HepG2 (cell line): ENCODE results near the gene PIP5K1A. TPM values are rescaled to one million over a fixed set of nuclear protein-coding genes. Genes with fewer than 3 reads are reported as not detected.

Experiments
- ATF1 ChIP-seq: IDR thresholded peaks from 2 replicates; pipeline ENCODE4 v1.6.1; 2016; ENCODE audit warnings: mild to moderate bottlenecking, control low read depth
- GATA4 ChIP-seq: sonication (generic); IDR thresholded peaks from 2 replicates; pipeline ENCODE4 v1.6.1; 2016; ENCODE audit warnings: antibody characterized with exemption, low read depth, borderline replicate concordance
- MAFF ChIP-seq: IDR thresholded peaks from 2 replicates; pipeline ENCODE4 v1.6.1; 2011; ENCODE audit warnings: low read depth, low read length, improper control_type of control experiment
- MED13 ChIP-seq: sonication (generic); formaldehyde crosslinking; IDR thresholded peaks from 2 replicates; pipeline ENCODE4 v1.5.0; 2020; ENCODE audit warnings: missing genetic modification reagents
- PRPF4 ChIP-seq: fragments of 200-400 bp; formaldehyde crosslinking; IDR thresholded peaks from 2 replicates; pipeline ENCODE4 v1.6.1; 2016; ENCODE audit warnings: low read length, low read depth; ENCODE audit not compliant: poor library complexity, severe bottlenecking
- TRIM24 ChIP-seq: sonication (generic); formaldehyde crosslinking; IDR thresholded peaks from 2 replicates; pipeline ENCODE4 v1.8.0; 2022; ENCODE audit warnings: mild to moderate bottlenecking, missing genetic modification reagents
- ZNF232 ChIP-seq: sonication (generic); formaldehyde crosslinking; IDR thresholded peaks from 2 replicates; pipeline ENCODE4 v1.4.0; 2020; ENCODE audit warnings: missing genetic modification reagents, borderline replicate concordance
- ZNF709 ChIP-seq: sonication (generic); formaldehyde crosslinking; IDR thresholded peaks from 2 replicates; pipeline ENCODE4 v1.5.0; 2020; ENCODE audit warnings: mild to moderate bottlenecking, missing genetic modification reagents
- ZNF792 ChIP-seq: IDR thresholded peaks from 2 replicates; pipeline ENCODE4 v1.6.1; 2016
- polyA plus RNA-seq, 8 experiments: library from polyadenylated mRNA; depleted of rRNA in 3 of 8; stranded (reverse) in 7 of 8; unstranded in 1 of 8; fragments of >200 nt; fragmentation: Illumina TruSeq in 4 of 8; extraction: Trizol in 4 of 8; gene quantifications; 2 replicates each; pipeline versions ENCODE4 v1.2.1 to v1.2.3, GENCODE V29; 2011 to 2016; ENCODE audit warnings: low read depth in 4 of 8, missing spikeins in 1 of 8, mixed read lengths in 1 of 8; ENCODE audit not compliant: insufficient read depth in 1 of 8
- total RNA-seq, 5 experiments: library from RNA; depleted of rRNA; stranded (reverse); fragments of >200 nt; fragmentation: Illumina TruSeq; extraction: Trizol; gene quantifications; 2 replicates each; pipeline ENCODE4 v1.2.3, GENCODE V29; 2016; ENCODE audit warnings: low read depth in 1 of 5
- TF ChIP-seq, protein P1 (sequence below): sonication (generic); formaldehyde crosslinking; IDR thresholded peaks from 2 replicates; pipeline ENCODE4 v1.9.0; 2022; ENCODE audit warnings: low read depth, missing genetic modification reagents
- TF ChIP-seq, protein P2 (sequence below): sonication (generic); formaldehyde crosslinking; IDR thresholded peaks from 2 replicates; pipeline ENCODE4 v1.5.0; 2020; ENCODE audit warnings: mild to moderate bottlenecking, missing genetic modification reagents, moderate library complexity
- TF ChIP-seq, protein P3 (sequence below): sonication (generic); formaldehyde crosslinking; IDR thresholded peaks from 2 replicates; pipeline ENCODE4 v1.4.0; 2020; ENCODE audit warnings: mild to moderate bottlenecking, low read depth, missing genetic modification reagents
- TF ChIP-seq, protein P4 (sequence below): sonication (generic); formaldehyde crosslinking; IDR thresholded peaks from 2 replicates; pipeline ENCODE4 v1.8.1; 2023; ENCODE audit warnings: mild to moderate bottlenecking, missing genetic modification reagents, borderline replicate concordance
- TF ChIP-seq, protein P5 (sequence below): sonication (generic); formaldehyde crosslinking; IDR thresholded peaks from 2 replicates; pipeline ENCODE4 v1.8.1; 2023; ENCODE audit warnings: mild to moderate bottlenecking, missing genetic modification reagents
- TF ChIP-seq, protein P6 (sequence below): sonication (generic); formaldehyde crosslinking; IDR thresholded peaks from 2 replicates; pipeline ENCODE4 v1.8.0; 2022; ENCODE audit warnings: missing genetic modification reagents, mild to moderate bottlenecking, inconsistent platforms, borderline replicate concordance
- TF ChIP-seq, protein P7 (sequence below): sonication (generic); formaldehyde crosslinking; IDR thresholded peaks from 2 replicates; pipeline ENCODE4 v1.8.1; 2022; ENCODE audit warnings: mild to moderate bottlenecking, missing genetic modification reagents
- TF ChIP-seq, protein P8 (sequence below): sonication (generic); formaldehyde crosslinking; IDR thresholded peaks from 2 replicates; pipeline ENCODE4 v1.4.0; 2020; ENCODE audit warnings: missing genetic modification reagents

PIP5K1A gene
- total and polyA plus RNA-seq, 2 of the 13 experiments (the other 11 are each of a cell fraction or from before 2014, with no cell fraction given), result 45.3 to 65.1 TPM

DNA sequence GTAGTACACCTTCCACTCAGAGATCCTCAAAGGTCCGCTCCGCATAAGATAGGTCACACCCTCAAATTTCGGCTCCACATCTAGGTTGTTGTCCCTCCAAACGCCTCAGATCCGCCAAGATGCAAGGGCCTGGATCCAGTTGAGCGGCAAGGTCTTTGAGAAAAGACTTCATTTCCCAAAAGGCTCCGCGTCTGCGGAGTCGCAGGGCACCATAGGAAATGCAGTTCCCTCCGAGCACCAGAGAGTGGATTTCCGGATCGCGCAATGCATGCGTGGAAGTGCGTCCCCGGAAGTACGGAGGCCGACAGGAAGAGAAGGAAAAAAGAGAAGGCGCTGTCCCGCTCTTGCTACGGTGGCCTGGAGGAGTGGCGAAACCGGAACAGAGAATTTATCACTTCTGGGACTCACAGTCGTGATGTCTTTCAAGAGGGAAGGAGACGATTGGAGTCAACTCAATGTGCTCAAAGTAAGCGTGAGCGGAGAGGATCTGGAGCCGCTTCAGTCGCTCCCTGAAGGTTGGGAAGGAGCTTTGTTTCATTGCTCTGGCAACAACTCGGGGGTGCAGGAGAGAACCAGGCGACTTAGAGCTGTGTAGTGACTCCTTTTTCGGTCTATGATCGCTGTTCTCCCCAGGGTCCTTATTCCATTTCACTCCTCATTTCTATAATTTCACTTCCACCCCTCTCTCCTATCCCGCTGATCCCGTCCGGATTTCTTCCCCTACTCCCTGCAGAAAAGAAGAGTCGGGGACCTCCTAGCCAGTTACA lies 32.4 kb upstream of the PIP5K1A start, which contains the start of the genes LYSMD1 and SCNM1 (continued):
- TF ChIP-seq, protein P1, sequence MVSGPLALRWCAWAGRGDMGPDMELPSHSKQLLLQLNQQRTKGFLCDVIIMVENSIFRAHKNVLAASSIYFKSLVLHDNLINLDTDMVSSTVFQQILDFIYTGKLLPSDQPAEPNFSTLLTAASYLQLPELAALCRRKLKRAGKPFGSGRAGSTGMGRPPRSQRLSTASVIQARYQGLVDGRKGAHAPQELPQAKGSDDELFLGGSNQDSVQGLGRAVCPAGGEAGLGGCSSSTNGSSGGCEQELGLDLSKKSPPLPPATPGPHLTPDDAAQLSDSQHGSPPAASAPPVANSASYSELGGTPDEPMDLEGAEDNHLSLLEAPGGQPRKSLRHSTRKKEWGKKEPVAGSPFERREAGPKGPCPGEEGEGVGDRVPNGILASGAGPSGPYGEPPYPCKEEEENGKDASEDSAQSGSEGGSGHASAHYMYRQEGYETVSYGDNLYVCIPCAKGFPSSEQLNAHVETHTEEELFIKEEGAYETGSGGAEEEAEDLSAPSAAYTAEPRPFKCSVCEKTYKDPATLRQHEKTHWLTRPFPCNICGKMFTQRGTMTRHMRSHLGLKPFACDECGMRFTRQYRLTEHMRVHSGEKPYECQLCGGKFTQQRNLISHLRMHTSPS (CRISPR knock-in tag), result no peak; the same call in 1 of the 2 replicates
- TF ChIP-seq, protein P2, sequence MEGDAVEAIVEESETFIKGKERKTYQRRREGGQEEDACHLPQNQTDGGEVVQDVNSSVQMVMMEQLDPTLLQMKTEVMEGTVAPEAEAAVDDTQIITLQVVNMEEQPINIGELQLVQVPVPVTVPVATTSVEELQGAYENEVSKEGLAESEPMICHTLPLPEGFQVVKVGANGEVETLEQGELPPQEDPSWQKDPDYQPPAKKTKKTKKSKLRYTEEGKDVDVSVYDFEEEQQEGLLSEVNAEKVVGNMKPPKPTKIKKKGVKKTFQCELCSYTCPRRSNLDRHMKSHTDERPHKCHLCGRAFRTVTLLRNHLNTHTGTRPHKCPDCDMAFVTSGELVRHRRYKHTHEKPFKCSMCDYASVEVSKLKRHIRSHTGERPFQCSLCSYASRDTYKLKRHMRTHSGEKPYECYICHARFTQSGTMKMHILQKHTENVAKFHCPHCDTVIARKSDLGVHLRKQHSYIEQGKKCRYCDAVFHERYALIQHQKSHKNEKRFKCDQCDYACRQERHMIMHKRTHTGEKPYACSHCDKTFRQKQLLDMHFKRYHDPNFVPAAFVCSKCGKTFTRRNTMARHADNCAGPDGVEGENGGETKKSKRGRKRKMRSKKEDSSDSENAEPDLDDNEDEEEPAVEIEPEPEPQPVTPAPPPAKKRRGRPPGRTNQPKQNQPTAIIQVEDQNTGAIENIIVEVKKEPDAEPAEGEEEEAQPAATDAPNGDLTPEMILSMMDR, result no peak; the same call in 1 of the 2 replicates
- TF ChIP-seq ZNF792 (CRISPR knock-in tag) (peak; percentile 72), MAFF (peak; percentile 30; the same call in 1 of the 2 replicates), ZNF709 (CRISPR knock-in tag) (0 out of 2 replicates have a peak, but pooled peaks have one; percentile 53), PRPF4 (no peak), ATF1 (CRISPR knock-in tag) (peak; percentile 93), MED13 (peak; percentile 74; the same call in 1 of the 2 replicates), GATA4 (no peak), TRIM24 (no peak), ZNF232 (CRISPR knock-in tag) (0 out of 2 replicates have a peak, but pooled peaks have one; percentile 41)
- TF ChIP-seq, protein P3, sequence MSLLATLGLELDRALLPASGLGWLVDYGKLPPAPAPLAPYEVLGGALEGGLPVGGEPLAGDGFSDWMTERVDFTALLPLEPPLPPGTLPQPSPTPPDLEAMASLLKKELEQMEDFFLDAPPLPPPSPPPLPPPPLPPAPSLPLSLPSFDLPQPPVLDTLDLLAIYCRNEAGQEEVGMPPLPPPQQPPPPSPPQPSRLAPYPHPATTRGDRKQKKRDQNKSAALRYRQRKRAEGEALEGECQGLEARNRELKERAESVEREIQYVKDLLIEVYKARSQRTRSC (CRISPR knock-in tag), result no peak
- TF ChIP-seq, protein P4, sequence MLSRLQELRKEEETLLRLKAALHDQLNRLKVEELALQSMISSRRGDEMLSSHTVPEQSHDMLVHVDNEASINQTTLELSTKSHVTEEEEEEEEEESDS (CRISPR knock-in tag), result no peak
- TF ChIP-seq, protein P5, sequence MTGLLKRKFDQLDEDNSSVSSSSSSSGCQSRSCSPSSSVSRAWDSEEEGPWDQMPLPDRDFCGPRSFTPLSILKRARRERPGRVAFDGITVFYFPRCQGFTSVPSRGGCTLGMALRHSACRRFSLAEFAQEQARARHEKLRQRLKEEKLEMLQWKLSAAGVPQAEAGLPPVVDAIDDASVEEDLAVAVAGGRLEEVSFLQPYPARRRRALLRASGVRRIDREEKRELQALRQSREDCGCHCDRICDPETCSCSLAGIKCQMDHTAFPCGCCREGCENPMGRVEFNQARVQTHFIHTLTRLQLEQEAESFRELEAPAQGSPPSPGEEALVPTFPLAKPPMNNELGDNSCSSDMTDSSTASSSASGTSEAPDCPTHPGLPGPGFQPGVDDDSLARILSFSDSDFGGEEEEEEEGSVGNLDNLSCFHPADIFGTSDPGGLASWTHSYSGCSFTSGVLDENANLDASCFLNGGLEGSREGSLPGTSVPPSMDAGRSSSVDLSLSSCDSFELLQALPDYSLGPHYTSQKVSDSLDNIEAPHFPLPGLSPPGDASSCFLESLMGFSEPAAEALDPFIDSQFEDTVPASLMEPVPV (CRISPR knock-in tag), result no peak
- TF ChIP-seq, protein P6, sequence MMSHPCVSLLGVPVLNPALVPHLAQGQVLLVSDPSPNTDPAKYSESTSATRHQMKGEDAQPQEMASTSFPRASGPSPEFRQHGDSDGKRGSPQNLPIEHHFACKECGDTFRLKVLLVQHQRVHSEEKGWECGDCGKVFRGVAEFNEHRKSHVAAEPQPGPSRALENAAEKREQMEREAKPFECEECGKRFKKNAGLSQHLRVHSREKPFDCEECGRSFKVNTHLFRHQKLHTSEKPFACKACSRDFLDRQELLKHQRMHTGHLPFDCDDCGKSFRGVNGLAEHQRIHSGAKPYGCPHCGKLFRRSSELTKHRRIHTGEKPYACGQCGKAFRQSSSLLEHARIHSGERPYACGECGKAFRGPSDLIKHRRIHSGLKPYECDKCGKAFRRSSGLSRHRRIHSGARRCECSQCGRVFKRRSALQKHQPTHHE, result peak; percentile 68; the same call in 1 of the 2 replicates
- TF ChIP-seq, protein P7, sequence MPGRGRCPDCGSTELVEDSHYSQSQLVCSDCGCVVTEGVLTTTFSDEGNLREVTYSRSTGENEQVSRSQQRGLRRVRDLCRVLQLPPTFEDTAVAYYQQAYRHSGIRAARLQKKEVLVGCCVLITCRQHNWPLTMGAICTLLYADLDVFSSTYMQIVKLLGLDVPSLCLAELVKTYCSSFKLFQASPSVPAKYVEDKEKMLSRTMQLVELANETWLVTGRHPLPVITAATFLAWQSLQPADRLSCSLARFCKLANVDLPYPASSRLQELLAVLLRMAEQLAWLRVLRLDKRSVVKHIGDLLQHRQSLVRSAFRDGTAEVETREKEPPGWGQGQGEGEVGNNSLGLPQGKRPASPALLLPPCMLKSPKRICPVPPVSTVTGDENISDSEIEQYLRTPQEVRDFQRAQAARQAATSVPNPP (CRISPR knock-in tag), result peak; percentile 15; the same call in 1 of the 2 replicates
- TF ChIP-seq, protein P8, sequence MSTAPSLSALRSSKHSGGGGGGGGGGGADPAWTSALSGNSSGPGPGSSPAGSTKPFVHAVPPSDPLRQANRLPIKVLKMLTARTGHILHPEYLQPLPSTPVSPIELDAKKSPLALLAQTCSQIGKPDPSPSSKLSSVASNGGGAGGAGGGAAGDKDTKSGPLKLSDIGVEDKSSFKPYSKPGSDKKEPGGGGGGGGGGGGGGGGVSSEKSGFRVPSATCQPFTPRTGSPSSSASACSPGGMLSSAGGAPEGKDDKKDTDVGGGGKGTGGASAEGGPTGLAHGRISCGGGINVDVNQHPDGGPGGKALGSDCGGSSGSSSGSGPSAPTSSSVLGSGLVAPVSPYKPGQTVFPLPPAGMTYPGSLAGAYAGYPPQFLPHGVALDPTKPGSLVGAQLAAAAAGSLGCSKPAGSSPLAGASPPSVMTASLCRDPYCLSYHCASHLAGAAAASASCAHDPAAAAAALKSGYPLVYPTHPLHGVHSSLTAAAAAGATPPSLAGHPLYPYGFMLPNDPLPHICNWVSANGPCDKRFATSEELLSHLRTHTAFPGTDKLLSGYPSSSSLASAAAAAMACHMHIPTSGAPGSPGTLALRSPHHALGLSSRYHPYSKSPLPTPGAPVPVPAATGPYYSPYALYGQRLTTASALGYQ, result 0 out of 2 replicates have a peak, but pooled peaks have one; percentile 56
